Right lobe of liver (tissue), 4 donors: ENCODE results near the gene APOA1.

Experiments used
- POLR2A ChIP-seq: fragments of 450-650 bp; IDR thresholded peaks from one replicate; pipeline ENCODE4 v1.6.1; 2017; ENCODE audit warnings: antibody characterized with exemption, mild to moderate bottlenecking
- TF ChIP-seq, protein P1 (sequence below), 4 donors: fragments of 200-600 bp in 3 of 4; fragments of 450-650 bp in 1 of 4; IDR thresholded peaks; one replicate each; pipeline versions ENCODE4 v1.5.1 to v1.8.0; 2016 to 2022; ENCODE audit warnings: antibody characterized with exemption in 4 of 4, mild to moderate bottlenecking in 2 of 4
- donor health status: DM: no; HTN: no; CAD: no.
- donor health status: DM: no; HTN: no; CAD: no.
- donor health status: DM: no; HTN: yes; CAD: no.

DNA sequence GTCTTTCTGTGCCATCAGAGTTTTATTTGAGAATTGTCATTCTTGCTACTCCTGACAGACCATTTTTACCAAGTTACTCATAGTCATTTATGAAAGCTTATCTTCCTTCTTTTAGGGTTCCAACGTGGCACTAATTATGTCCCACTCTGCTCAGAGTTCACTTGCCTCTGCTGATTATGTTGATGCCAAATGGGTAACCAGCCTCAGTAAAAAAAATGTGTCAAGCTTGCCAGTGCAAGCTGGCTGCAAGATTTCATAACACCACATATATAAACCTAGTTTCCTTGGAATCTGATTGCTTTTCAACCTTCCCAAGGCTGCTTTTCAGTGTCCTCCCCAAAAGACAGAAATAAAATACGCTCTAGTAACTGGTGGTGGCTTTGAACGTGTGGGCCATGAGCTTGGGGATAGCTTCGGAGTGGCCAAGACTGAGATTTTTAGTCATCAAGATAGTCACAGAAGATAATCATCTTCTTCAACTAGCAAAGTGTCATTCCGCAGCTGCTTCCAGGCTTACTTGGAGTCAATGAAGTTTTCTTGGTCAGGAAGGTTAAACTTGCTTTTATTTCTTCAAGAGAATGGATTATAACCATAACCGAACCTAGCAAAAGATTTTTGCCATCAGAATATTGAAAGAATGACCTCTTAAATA lies 29.5 kb upstream of the APOA1 start:
- no peak for TF ChIP-seq POLR2A
- TF ChIP-seq, protein P1, sequence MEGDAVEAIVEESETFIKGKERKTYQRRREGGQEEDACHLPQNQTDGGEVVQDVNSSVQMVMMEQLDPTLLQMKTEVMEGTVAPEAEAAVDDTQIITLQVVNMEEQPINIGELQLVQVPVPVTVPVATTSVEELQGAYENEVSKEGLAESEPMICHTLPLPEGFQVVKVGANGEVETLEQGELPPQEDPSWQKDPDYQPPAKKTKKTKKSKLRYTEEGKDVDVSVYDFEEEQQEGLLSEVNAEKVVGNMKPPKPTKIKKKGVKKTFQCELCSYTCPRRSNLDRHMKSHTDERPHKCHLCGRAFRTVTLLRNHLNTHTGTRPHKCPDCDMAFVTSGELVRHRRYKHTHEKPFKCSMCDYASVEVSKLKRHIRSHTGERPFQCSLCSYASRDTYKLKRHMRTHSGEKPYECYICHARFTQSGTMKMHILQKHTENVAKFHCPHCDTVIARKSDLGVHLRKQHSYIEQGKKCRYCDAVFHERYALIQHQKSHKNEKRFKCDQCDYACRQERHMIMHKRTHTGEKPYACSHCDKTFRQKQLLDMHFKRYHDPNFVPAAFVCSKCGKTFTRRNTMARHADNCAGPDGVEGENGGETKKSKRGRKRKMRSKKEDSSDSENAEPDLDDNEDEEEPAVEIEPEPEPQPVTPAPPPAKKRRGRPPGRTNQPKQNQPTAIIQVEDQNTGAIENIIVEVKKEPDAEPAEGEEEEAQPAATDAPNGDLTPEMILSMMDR (IDR thresholded peaks at IDR 0.05), result no peak
